Endothelial cell of umbilical vein (primary cell): ENCODE data around the gene RELN. TPM values are rescaled to one million over a fixed set of nuclear protein-coding genes. Genes with fewer than 3 reads are reported as not detected.

ENCODE experiments used
- BruUV-seq: library from RNA; stranded (reverse); fragments of 400-500 nt; replicated peaks from 2 replicates; lab custom pipeline; 2021; lab: Mats Ljungman, UMichigan
- CTCF ChIA-PET: fragments of 300-600, 350-600 bp; sonication (Branson Sonifier 250); formaldehyde crosslinking; loops from one replicate; lab custom pipeline; 2021; ENCODE audit warnings: antibody characterized with exemption, inconsistent platforms; lab: Charles Lee
- POLR2A ChIA-PET: fragments of 300-600, 350-600 bp; sonication (Branson Sonifier 250); formaldehyde crosslinking; loops from one replicate; lab custom pipeline; 2021; ENCODE audit warnings: antibody characterized with exemption, inconsistent platforms; lab: Charles Lee
- DNase-seq: peaks from one replicate; pipeline ENCODE4 v3.0.0-alpha.2; 2011; ENCODE audit warnings: low read depth, low spot score
- FAIRE-seq: peaks from 2 replicates; lab custom pipeline; 2011; peaks lifted over from hg19 to GRCh38; lab: Jason Lieb, UNC
- H2AFZ ChIP-seq: 2 replicates; pipeline ENCODE4 v1.6.0; 2012; ENCODE audit warnings: low read depth, low read length, control low read depth, inconsistent platforms
- H3K27ac ChIP-seq: 2 replicates; pipeline ENCODE4 v1.5.1; 2011; ENCODE audit warnings: low read depth, mild to moderate bottlenecking, control low read depth, low read length, moderate library complexity; ENCODE audit not compliant: insufficient read depth
- H3K27me3 ChIP-seq, 2 experiments: 2 replicates each; pipeline versions ENCODE4 v1.6.0 to v1.6.1; 2011; ENCODE audit warnings: low read length in 2 of 2, mixed read lengths in 1 of 2; ENCODE audit not compliant: control insufficient read depth in 2 of 2, insufficient read depth in 2 of 2
- H3K36me3 ChIP-seq, 2 experiments: 2 replicates in 1 of 2; 3 replicates in 1 of 2; pipeline ENCODE4 v1.5.1; 2011; ENCODE audit warnings: low read length in 2 of 2, mild to moderate bottlenecking in 1 of 2, moderate library complexity in 1 of 2; ENCODE audit not compliant: control insufficient read depth in 2 of 2, insufficient read depth in 2 of 2; ENCODE audit errors: extremely low read depth in 1 of 2
- H3K4me1 ChIP-seq: 3 replicates; pipeline ENCODE4 v1.5.1; 2011; ENCODE audit warnings: mild to moderate bottlenecking, low read length; ENCODE audit not compliant: control insufficient read depth, insufficient read depth; ENCODE audit errors: extremely low read depth
- H3K4me2 ChIP-seq: 2 replicates; pipeline ENCODE4 v1.6.1; 2011; ENCODE audit warnings: low read length, control low read depth, mixed read lengths; ENCODE audit not compliant: insufficient read depth
- H3K4me3 ChIP-seq, 3 experiments: fragments of 200-600 bp in 1 of 3; sonication (generic), shearing (Covaris generic) in 1 of 3; replicated peaks in 1 of 3; 2 replicates each; pipeline ENCODE4 v1.5.1; 2011 to 2016; ENCODE audit warnings: control low read depth in 3 of 3, low read length in 3 of 3, mild to moderate bottlenecking in 2 of 3, inconsistent platforms in 1 of 3, low read depth in 1 of 3, moderate library complexity in 1 of 3; ENCODE audit not compliant: insufficient read depth in 1 of 3
- H3K79me2 ChIP-seq: 2 replicates; pipeline ENCODE4 v1.6.0; 2012; ENCODE audit warnings: low read length, inconsistent platforms; ENCODE audit not compliant: control insufficient read depth, insufficient read depth
- H3K9ac ChIP-seq: replicated peaks from 2 replicates; pipeline ENCODE3; 2011; ENCODE audit warnings: low read length, control low read depth; ENCODE audit not compliant: insufficient read depth; ENCODE audit errors: extremely low read depth
- H3K9me1 ChIP-seq: replicated peaks from 3 replicates; pipeline ENCODE4 v1.6.0; 2011; ENCODE audit warnings: mild to moderate bottlenecking, low read length; ENCODE audit not compliant: control insufficient read depth, insufficient read depth; ENCODE audit errors: extremely low read depth
- H3K9me3 ChIP-seq: replicated peaks from 2 replicates; pipeline ENCODE4 v1.5.1; 2012; ENCODE audit warnings: low read length, inconsistent platforms; ENCODE audit not compliant: control insufficient read depth, insufficient read depth
- H4K20me1 ChIP-seq: replicated peaks from 2 replicates; pipeline ENCODE3; 2011; ENCODE audit warnings: mild to moderate bottlenecking, low read length; ENCODE audit not compliant: control insufficient read depth, insufficient read depth; ENCODE audit errors: extremely low read depth
- CTCF ChIP-seq, 2 donors: IDR thresholded peaks; 1 replicate in 1 of 2; 2 replicates in 1 of 2; pipeline ENCODE4 v1.5.1; 2011; ENCODE audit warnings: low read length in 2 of 2, mild to moderate bottlenecking in 2 of 2, moderate library complexity in 2 of 2, control low read depth in 1 of 2, inconsistent platforms in 1 of 2, low read depth in 1 of 2; ENCODE audit not compliant: insufficient read depth in 1 of 2; ENCODE audit errors: extremely low read depth in 1 of 2
- EZH2 ChIP-seq: IDR thresholded peaks from 2 replicates; pipeline ENCODE4 v1.6.1; 2012; ENCODE audit warnings: borderline replicate concordance, low read depth, mild to moderate bottlenecking, moderate library complexity, low read length, inconsistent platforms; ENCODE audit not compliant: severe bottlenecking
- FOS ChIP-seq: IDR thresholded peaks from 2 replicates; pipeline ENCODE4 v1.6.1; 2011; ENCODE audit warnings: mild to moderate bottlenecking, low read length, moderate library complexity, borderline replicate concordance; ENCODE audit not compliant: insufficient read depth
- GATA2 ChIP-seq: IDR thresholded peaks from 2 replicates; pipeline ENCODE4 v1.7.0; 2011; ENCODE audit warnings: low read depth, mild to moderate bottlenecking, moderate library complexity, mixed read lengths, low read length; ENCODE audit not compliant: insufficient read length, insufficient read depth
- JUN ChIP-seq: IDR thresholded peaks from 2 replicates; pipeline ENCODE4 v1.6.1; 2011; ENCODE audit warnings: borderline replicate concordance, low read depth; ENCODE audit not compliant: insufficient read length, insufficient read depth
- MAX ChIP-seq: IDR thresholded peaks from 2 replicates; pipeline ENCODE4 v1.6.1; 2011; ENCODE audit not compliant: insufficient read depth, insufficient read length
- MYC ChIP-seq: IDR thresholded peaks from one replicate; pipeline ENCODE4 v1.6.1; 2011; ENCODE audit warnings: mild to moderate bottlenecking, low read depth, low read length
- POLR2A ChIP-seq: IDR thresholded peaks from 2 replicates; pipeline ENCODE4 v1.6.1; 2012; ENCODE audit warnings: low read depth, mild to moderate bottlenecking, control low read depth, low read length
- POLR2AphosphoS5 ChIP-seq: IDR thresholded peaks from 2 replicates; pipeline ENCODE4 v1.6.1; 2012; ENCODE audit warnings: low read depth, mild to moderate bottlenecking, control low read depth, low read length, moderate library complexity; ENCODE audit not compliant: insufficient read depth
- dilution Hi-C: fragments of 300-500 bp; cut with MboI; formaldehyde crosslinking; loops from one replicate; pipeline ENCODE4 v1.15.0; 2019; ENCODE audit warnings: low sequenced_read_pairs; ENCODE audit not compliant: extremely low pct_ligation_motif_present
- intact Hi-C: fragments of 100-400 bp; cut with micrococcal nuclease; formaldehyde crosslinking; loops from one replicate; pipeline ENCODE4 v1.10.0; 2022
- polyA plus RNA-seq, 4 experiments: library from polyadenylated mRNA; depleted of rRNA in 3 of 4; stranded (reverse) in 3 of 4; unstranded in 1 of 4; fragments of >200 nt; gene quantifications; 2 replicates each; pipeline versions ENCODE4 v1.2.1 to v1.2.3, GENCODE V29; 2011 to 2012; ENCODE audit warnings: missing spikeins in 1 of 4
- total RNA-seq: library from RNA; stranded (reverse); gene quantifications from 2 replicates; pipeline ENCODE4 v1.2.3, GENCODE V29; 2021

The RELN gene
- total and polyA plus RNA-seq, 2 donors (not counting 3 experiments of a cell fraction or from before 2014, with no cell fraction given), result 0.15 to 0.22 TPM

GRCh38 chr7:103549786-103550185, 439.7 kb downstream of the RELN start:
- H3K4me2 ChIP-seq, result no peak overlapping the region
- TF ChIP-seq JUN (no peak), POLR2A (no peak), MYC (no peak), FOS (no peak), MAX (no peak), CTCF (IDR thresholded peaks at IDR 0.05; ENCODE audit: extremely low read depth in 1 of 2, insufficient read depth in 1 of 2, low read depth in 1 of 2, low read length in 2 of 2) (no peak), POLR2AphosphoS5 (no peak), GATA2 (no peak), EZH2 (no peak)
- H3K27ac ChIP-seq, result no peak overlapping the region
- no peaks in the 10 kb centered on the region for H3K9me1 ChIP-seq
- no peak overlapping the region for H2AFZ ChIP-seq
- no peaks in the 10 kb centered on the region for H3K27me3 ChIP-seq
- FAIRE-seq (no peak), DNase-seq (no peak)
- intact Hi-C loops (no loop called here), dilution Hi-C loops (no loop called here)
- H3K9ac ChIP-seq, result no peak overlapping the region
- no TSS peak for BruUV-seq
- H3K9me3 ChIP-seq, result no peaks in the 10 kb centered on the region
- CTCF ChIA-PET, result interaction anchor here (1.4 kb wide), 1 partner anchor 357 kb away, joined by 3 read pairs; no protein-coding TSS in a partner anchor
- H3K4me1 ChIP-seq, result no peaks in the 10 kb centered on the region
- no peaks in the 10 kb centered on the region for H3K79me2 ChIP-seq
- no peak overlapping the region for H3K4me3 ChIP-seq
- H4K20me1 ChIP-seq, result no peaks in the 10 kb centered on the region
- no peaks in the 10 kb centered on the region for H3K36me3 ChIP-seq
- POLR2A ChIA-PET, result no interaction called here
